ENCODE results near the gene TYRO3.

The TYRO3 gene

DNA sequence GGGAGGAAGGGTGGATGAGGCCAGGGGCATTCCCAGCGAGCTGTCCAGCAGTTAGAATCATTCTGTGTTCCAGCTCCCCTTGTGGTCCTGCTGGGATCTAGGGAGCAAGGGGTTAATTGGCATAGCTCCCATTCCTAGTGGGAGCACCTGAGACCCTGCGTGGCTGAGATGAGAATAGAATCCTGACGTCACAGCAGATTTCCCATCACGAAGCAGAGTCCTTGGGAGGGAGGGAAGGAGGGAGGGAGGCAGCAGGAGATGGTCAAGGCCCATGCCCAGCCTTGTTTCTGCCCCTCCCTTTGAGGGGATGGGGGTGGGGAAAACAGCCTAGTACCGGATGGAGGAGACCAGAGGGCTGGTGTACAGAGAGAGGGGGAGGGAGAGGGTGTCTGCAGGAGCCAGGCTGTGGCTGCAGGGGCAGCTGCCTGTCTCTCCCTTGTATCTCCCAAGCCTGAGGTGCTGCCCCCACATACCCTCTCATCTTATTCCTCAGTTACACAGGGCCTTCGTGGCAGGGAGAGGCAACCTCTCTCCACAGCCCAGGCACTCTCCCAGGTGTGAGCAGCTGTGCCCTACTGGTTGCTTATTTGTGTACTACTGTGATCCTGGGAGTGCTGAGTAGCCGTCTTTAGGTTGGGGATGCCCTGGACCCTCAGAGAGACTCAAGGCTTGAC lies 5.4 kb downstream of the TYRO3 start:
- TF ChIP-seq, protein P1, sequence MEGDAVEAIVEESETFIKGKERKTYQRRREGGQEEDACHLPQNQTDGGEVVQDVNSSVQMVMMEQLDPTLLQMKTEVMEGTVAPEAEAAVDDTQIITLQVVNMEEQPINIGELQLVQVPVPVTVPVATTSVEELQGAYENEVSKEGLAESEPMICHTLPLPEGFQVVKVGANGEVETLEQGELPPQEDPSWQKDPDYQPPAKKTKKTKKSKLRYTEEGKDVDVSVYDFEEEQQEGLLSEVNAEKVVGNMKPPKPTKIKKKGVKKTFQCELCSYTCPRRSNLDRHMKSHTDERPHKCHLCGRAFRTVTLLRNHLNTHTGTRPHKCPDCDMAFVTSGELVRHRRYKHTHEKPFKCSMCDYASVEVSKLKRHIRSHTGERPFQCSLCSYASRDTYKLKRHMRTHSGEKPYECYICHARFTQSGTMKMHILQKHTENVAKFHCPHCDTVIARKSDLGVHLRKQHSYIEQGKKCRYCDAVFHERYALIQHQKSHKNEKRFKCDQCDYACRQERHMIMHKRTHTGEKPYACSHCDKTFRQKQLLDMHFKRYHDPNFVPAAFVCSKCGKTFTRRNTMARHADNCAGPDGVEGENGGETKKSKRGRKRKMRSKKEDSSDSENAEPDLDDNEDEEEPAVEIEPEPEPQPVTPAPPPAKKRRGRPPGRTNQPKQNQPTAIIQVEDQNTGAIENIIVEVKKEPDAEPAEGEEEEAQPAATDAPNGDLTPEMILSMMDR (IDR thresholded peaks at IDR 0.05; ENCODE audit: insufficient read depth, low read depth, low read length, missing control alignments), result no peak
- DNase-seq (ENCODE audit: low read depth), result no peak
- no peak overlapping the region for H3K4me3 ChIP-seq (ENCODE audit: low read depth, low read length)

DNA sequence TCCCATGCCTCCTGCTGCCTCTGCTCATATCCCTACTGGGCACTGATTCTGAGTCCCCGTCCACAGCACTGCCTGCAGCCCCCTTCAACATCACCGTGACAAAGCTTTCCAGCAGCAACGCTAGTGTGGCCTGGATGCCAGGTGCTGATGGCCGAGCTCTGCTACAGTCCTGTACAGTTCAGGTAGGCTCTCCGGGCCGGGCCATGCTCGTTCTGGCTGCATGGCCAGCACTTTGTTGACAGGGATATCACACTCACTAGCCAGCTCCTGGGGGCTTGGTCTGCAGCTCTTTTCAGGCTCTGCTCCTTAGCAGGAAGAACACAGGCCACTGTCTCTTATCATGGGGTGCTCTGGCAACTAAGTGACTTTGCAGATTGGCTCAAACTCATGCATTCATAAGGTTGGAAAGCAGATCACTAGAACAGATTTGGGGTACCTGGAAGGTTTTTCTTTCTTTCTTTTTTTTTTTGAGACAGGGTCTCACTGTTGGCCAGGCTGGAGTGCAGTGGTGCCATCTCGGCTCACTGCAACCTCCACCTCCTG lies 6.0 kb downstream of the TYRO3 start:
- no peak for DNase-seq (ENCODE audit: low read depth)
- H3K4me3 ChIP-seq (ENCODE audit: low read depth, low read length), result no peak overlapping the region

DNA sequence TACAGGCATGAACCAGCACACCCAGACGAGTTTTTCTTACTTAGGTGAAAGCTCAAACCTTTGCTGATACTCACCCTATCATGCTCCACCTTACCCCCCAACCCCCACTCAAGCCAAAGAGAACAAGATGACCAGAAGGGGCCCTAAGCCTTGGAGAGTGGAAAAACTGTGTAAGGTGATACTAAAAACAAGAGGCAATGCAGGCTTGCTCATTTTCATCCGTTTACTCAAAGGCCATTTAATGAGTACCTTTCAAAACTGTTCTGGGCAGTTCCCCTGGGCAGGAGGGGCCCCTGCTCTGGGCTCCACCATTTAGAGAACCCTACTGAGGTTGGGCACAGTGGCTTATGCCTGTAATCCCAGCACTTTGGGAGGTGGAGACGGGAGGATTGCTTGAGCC lies 6.7 kb downstream of the TYRO3 start:
- DNase-seq (ENCODE audit: low read depth), result no peak
- no peak overlapping the region for H3K4me3 ChIP-seq (ENCODE audit: low read depth, low read length)
- TF ChIP-seq, protein P1 (IDR thresholded peaks at IDR 0.05; ENCODE audit: insufficient read depth, low read depth, low read length, missing control alignments), result no peak

More for the DNA sequence above, 6.0 kb downstream of the TYRO3 start:
- TF ChIP-seq, protein P1 (IDR thresholded peaks at IDR 0.05; ENCODE audit: insufficient read depth, low read depth, low read length, missing control alignments), result no peak

DNA sequence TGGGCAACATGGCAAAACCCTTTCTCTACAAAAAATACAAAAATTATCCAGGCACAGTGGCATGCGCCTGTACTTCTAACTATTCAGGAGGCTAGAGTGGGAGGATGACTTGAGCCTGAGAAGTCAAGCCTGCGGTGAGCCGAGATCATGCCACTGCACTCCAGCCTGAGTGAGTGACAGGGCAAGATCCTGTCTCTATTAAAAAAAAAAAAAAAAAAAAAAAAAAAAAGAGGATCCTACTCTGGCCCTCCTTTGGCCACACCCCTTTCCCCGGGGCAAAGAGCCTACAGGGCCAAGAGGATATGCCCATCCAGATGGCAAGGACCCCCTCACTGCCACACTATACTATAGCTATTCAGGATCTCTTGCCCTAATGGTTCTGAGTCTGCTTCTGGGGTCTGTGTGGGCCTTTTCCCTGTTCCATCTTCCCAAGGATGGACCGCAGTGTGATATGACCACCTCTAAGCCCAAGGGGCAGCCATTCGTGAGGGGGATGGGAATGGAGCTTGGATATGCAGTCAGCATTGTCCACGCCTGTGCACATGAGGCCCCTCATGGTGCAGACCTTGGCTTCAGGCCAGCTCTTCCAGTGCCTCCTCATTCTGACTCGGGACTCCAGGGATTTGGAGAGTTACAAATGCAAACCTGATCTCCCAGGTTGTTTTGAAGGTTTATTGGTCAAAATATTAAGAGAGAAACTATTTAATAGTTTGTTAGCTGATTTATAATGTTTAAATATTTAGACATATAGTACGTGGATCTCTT lies 7.3 kb downstream of the TYRO3 start:
- H3K4me3 ChIP-seq (ENCODE audit: low read depth, low read length), result no peak overlapping the region
- TF ChIP-seq, protein P1 (IDR thresholded peaks at IDR 0.05; ENCODE audit: insufficient read depth, low read depth, low read length, missing control alignments), result no peak
- no peak for DNase-seq (ENCODE audit: low read depth)

DNA sequence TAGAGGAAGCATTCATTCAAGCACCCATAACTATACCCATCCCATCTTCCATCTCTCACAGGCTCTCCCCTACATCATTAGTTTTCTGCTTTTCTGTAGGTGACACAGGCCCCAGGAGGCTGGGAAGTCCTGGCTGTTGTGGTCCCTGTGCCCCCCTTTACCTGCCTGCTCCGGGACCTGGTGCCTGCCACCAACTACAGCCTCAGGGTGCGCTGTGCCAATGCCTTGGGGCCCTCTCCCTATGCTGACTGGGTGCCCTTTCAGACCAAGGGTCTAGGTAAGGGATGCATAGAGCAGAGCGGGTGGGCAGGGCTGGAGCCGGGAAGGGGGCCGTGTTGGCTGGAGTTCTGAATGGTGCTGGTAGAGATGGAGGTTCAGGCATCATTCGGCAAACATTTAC lies 8.2 kb downstream of the TYRO3 start:
- TF ChIP-seq, protein P1 (IDR thresholded peaks at IDR 0.05; ENCODE audit: insufficient read depth, low read depth, low read length, missing control alignments), result no peak
- H3K4me3 ChIP-seq (ENCODE audit: low read depth, low read length), result no peak overlapping the region
- DNase-seq (ENCODE audit: low read depth), result no peak

DNA sequence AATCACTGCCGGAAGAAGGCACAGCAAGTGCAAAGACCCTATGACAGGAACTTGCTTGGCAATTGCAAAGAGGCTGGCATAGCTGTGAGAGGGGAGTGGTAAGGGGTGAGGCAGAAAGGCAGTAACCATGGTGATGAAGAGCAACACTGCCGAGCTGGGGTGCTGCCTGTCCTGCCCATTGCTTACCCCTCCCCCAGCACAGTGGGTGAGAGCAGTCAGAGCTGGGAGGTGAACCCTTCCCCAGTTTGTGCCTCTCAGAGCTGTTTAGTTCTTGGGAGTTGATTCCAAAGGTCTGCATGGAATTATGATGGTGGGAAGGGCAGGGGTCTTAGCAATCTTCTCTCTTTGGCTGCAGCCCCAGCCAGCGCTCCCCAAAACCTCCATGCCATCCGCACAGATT lies 8.8 kb downstream of the TYRO3 start:
- DNase-seq (ENCODE audit: low read depth), result no peak
- no peak overlapping the region for H3K4me3 ChIP-seq (ENCODE audit: low read depth, low read length)
- TF ChIP-seq, protein P1 (IDR thresholded peaks at IDR 0.05; ENCODE audit: insufficient read depth, low read depth, low read length, missing control alignments), result no peak

Data from GM12865 (cell line).